DLD1 (cell line): ENCODE measurements around the gene SPOCK1.

Experiments
- in situ Hi-C: cut with HindIII; loops from 2 replicates; pipeline ENCODE4 v1.10.0; 2017; ENCODE audit warnings: low sequenced_read_pairs

Gene SPOCK1

DNA sequence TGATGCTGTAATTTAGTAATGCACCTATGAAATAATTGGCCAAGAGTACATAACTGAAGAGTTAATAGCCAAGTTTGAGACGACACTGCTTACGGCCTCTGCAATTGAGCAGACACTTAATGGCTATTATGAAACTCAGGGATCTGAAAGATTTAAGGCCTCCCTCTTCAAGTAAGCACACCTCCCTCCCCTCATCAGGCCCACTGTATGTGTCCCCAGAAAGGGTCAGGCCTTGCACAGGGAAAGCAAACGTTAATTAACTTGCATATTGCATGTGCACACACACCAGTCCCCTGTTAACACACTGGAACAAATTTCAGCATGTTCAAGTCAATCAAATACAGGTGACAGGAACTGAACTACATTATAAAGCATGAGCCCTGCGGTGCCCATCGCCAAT is 163.6 kb downstream of the SPOCK1 start:
- in situ Hi-C loops: no loop called here

DNA sequence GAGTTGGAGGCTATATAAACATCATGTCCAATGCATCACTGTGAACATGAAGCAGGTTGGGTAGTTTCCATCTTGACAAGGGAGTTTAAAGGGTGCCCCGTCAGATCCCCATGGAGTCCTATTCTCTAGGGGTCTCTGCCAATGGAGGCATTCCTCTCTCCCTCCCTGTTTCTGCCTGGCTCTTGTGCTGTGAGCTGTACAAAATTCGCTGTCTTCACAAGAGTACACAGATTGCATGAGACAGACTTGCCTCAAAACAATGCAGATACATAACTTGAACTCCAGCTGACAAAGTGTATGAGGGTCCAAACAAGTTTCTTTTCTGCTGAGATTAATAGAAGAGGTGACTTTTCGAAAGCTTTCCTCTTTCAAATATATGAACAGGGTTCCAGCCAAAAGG is 165.2 kb downstream of the SPOCK1 start:
- in situ Hi-C loops: no loop called here

DNA sequence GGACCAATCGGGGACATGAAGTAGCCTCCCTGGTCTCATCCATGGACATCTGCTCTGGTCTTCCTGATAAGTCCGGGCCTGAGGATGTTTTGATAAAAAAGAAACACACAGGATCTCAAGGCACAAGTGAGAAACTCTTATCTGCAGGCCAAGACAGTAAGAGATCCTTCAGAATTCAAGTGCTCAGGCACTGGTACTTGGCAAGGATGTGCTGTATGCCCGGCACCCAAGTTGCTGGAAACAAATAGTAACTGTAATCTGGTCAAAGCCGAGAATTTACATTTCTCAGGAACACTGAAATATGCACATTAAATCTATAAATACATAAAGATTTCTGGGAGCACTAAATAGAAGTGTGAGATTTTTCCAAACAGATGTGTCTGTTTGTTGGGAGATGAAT is 165.7 kb downstream of the SPOCK1 start:
- in situ Hi-C loops: no loop called here

DNA sequence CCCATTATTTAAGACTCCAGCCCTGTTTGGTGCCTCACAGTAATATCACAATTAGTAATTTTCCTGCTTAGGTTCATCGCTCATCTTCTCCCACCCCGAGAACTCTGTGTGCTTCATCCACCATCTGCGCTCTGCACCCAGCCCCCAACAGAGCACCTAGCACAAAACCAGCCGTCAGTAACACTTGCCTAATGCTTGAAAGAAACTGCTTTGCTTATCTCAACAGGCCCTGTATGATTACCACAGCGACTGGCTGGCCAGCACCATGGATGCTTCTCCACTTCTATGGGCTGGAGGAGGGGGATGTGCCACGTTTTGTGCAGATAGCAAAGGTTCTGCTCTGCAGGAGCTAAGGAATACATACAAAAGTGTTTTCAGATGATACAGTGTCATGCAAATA is 166.8 kb downstream of the SPOCK1 start:
- in situ Hi-C loops: no loop called here

DNA sequence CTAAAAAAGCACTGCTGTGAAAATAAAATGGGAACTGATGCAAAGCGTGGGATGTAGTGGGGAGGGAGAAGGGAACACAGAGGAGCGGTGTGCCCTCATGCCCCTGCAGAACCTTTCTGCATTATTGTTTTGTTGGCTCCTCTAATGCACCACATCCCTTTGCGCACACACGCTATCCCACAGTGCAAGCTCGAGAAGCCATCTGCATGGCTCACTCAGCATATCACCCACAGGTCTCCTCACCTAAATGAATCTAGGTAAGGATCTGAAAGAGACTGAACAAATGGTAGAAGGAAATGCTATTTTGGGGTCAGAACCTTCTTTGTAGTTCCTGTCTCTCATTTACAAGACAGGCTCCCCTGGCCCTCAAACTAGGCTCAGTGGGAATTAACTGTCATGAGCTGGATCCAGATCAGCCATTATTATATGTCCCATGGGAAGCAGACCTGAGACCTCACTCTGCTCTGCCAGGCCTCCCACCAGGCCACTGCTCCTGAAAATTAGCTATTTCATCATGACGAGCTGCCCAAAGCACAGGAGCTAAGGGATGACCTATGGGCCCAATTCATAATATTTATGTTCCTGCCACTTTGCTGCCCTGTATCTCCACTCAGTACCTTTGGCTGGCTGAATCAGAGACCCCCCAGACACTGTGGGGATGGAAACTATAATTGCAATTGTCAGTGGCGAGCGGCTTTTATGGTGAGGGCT is 169.4 kb downstream of the SPOCK1 start:
- in situ Hi-C loops: no loop called here

DNA sequence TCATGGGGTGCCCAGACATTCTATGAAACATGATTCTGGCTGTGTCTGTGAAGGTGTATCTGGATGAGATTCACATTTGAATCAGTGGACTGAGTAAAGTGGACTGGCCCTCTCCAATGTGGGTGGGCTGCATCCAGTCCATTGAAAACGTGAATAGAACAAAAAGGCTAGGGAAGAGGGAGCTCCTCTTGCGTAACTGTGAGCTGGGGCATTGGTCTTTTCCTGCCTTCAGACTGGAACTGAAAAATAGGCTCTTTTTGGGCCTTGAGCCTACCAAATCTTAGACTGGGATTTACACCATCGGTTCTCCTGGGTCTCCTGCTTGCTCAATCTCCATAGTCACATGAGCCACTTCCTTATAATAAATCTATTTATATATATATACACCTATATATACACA is 170.1 kb downstream of the SPOCK1 start:
- in situ Hi-C loops: no loop called here

DNA sequence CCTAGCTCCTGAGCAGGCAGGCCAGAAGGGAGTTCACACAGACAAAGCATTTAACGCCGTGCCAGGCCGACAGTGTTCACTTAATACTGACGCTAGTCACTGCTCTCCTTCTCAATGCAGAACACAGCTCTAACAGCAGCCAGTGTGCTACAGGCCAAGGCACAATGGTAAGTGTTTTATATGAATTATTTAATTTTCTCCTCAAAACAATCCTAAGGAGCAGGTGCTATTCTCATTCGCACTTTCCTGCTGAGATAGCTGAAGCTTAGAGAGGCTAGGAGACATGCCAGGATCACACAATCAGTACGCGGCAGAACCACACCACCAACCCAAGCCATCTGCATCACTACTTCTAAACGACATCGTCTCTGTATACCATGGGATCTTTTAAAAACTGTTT is 170.7 kb downstream of the SPOCK1 start:
- in situ Hi-C loops: no loop called here

DNA sequence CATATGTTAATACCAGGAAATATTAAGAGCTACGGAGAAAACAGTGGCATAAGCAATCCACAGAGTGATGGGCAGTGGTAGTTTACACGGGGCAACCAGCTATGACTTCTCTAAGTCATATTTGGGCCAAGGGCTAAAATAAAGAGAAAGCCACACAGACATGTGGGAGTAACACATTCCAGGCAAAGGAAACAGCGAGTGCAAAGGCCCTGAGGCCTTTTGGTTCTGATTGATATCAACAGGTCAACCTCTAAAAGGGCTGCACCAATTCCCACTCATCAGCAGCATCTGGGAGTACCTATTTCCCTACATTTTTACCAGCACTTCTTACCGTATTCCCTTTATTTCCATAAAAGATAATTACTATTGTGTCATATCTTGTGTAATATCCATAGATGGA is 173.4 kb downstream of the SPOCK1 start:
- in situ Hi-C loops: no loop called here

DNA sequence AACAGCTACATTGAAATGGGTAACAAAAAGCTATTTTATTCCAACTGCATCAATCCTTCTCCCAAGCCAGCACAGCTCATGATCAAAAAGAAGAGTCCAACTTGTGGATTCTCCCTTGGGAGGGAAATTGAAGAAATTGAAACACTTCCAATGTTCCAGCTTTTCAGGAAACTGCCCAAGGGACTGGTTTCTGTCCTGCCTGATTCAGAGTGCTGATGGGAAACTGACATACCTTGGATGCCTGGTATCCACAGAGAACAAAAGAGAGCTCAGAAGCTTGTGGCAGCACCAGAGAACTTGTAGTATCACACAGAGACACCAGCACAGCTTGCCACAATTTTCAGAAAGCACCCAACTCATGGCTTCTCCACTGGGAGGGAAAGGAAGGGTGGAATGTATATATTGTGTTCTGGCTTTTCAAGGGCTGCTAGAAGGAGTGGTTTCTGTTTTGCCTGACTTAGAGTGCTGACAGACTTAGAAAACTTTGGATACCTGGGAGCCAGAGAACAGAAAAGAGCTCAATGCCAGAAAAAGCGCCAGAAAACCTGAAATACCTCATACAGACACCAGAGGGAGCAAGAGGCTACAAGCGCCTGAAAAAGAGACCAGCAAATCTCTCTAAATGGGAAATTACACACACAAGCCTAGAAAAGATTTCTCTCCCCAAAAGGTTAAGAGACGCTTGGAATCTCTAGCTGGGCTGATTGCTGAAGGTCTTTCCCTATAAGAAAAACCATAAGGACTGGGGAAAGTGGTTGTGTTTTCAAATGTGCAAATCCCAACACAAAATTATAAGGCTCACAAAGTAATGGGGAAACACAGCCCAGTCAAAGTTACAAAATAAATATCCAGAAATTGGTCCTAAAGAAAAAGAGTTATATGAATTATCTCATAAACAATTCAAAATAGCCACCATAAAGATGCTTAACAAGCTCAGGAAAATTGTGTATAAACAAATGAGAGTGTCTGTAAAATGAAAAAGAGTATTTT is 178.8 kb downstream of the SPOCK1 start:
- in situ Hi-C loops: no loop called here

DNA sequence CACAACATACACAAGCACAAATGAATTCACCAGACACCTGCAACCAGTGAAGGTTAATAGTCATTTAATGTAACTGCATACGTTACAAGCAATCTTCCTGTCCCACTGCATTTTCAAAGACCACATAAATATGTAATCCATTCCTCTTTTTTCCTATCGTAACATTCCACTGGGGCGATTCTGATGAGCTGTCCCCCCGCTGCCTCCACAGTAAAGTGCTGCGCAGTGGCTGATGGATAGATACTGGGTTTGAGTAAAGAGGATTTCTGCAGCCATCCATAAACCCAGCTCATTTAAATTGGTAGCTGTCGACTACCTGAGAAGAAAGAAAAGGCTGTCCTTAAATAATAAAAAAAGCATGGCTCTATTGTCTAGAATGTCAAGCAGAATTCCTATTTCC is 181.1 kb downstream of the SPOCK1 start:
- in situ Hi-C loops: no loop called here

DNA sequence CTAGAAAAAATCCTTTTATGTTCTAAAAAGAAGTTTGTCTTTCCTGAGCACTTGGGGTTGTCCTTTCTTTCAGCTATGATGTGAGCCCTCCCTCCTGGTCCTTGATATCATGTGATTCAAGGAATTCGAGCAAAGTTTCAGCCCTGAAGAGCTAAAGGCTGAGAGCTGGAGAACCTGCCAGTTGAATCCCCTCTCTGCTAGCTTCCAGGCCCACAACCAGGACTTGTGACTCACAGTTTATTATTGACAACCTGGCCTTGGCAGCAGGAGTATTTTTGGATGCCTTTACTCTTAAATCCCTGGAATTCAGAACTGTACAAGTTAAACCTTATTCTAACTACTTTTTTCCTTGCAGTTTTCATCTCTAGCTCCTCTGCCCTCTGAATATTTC is 182.8 kb downstream of the SPOCK1 start:
- in situ Hi-C loops: no loop called here

DNA sequence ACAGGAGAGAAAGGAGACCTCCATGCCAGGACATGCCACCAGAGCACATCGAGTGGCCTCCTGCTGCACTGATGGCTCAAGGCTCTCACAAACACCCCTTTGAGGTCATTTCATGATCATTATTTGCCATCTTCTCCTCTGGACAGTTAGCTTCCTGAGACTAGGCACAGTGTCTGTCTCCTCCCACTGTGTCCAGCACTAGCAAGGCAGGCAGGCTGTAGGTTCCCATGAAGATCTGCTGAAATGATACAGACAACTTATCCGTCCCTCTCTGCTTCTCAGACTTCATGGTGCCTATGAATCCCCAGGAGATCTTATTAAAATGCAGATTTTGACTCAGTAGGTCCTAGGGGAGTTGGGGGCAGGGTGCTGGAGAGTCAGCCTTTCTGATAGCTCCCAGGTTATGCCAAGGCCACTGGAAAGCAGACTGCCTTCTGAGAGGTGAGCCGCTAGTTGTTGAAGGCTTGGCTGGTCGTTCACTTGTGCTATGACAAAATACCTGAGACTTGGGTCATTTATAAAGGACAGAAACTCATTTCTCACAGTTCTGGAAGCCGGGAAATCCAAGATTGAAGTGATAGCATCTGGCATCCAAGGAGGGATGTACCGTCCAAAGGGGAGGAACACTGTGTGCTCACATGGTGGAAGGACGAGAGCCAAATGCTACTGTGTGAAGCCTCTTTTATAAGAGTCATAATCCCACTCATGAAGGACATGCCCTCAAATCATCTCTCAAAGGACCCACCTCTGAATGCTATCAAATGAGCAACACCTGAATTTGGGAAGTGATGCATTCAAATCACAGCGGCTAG is 183.4 kb downstream of the SPOCK1 start:
- in situ Hi-C loops: no loop called here

DNA sequence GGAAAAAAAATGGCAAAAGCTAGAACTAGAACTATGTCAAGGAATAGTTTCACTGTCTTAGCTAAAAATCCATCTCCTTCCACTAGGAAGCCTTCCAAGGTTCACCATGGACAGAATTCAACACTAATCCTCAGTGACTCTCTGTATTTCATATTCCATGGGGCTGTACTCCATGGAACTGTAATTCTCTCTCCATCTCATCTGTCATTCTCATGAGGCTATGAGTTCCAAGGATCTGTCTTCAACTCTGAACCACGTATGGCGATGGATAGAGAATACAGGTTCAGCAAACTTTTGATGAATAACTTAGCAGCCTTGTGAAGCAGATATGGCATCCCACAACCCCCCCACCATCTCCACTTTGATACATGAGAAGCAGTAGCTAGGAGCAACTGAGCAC is 184.0 kb downstream of the SPOCK1 start:
- in situ Hi-C loops: no loop called here

DNA sequence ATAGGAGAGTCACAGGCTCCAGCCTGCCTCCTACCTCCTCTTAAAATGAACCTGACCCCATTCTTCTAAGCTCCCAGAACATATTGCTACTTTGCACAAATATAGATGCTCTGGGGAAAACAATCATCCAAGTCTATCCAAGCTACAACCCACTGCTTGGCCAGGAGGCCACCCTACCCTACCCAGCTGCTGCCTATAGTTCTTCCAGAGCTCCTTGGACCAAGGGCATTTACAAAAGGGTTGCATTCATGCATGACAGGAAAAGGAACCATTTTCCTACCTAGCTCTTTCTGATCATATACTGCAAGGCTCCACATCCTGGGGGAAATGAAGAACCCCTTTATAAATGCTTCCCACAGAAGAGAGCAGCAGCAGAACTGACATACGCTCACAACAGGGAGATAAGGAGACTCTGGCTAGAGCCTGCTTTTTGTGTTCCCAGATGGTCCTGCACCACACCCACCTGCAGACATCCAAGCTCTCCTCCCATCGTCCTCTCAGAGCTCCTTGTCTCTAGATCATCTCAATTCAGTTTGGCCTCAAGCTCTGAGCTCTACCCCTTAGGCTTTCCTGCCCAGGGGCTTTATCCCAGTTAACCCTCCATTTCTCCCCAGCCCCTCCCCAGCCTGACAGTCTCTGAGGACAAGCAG is 185.5 kb downstream of the SPOCK1 start:
- in situ Hi-C loops: no loop called here

DNA sequence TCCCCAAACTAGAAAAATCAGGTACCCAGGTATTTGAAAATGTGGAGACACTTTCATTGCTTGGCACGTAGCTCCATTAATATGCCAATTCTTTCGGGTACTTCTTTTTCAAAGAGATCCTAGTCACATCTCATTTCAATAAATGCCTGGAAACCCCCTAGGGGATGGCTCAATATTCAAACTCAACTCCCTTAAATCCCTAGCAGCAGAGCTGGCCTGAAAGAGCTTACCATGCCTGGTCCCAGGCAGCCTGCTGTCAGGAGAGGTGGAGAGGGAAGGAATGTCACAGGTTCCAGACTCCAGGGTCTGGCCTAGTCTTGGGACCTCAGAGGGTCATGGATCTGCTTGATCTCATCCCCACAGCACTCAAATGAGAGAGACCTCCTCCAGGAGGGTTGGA is 187.1 kb downstream of the SPOCK1 start:
- in situ Hi-C loops: no loop called here

DNA sequence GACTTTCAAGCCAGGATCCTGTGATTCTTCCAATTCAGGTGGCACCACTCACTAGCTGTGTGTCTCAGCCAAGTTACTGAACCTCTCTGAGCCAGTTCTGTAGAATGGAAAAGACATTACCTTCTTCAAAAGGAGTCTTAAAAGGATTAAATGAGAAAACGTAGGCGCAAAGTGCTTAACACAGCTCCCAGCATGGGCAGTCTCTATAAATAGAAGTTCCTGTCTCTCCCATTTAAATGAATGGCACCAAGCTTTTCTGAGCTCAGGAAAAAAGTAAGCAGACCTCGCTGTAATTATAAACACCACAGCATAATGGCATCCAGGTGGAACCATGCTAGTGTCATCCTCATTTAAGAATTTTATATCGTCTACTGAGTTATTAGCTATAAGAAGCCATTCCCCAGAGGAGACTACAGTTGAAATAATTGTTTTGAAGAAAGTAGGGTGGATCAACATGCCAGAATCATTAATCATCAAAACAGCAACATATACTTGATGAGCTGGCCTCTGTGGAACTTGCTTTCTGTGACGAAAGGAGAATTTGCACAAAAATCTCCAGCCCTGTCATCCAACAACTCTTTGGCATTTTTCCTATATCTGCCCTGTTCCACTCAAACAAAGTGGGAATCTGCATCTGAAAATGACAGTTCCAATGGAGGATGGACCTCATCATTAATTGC is 188.9 kb downstream of the SPOCK1 start:
- in situ Hi-C loops: no loop called here

DNA sequence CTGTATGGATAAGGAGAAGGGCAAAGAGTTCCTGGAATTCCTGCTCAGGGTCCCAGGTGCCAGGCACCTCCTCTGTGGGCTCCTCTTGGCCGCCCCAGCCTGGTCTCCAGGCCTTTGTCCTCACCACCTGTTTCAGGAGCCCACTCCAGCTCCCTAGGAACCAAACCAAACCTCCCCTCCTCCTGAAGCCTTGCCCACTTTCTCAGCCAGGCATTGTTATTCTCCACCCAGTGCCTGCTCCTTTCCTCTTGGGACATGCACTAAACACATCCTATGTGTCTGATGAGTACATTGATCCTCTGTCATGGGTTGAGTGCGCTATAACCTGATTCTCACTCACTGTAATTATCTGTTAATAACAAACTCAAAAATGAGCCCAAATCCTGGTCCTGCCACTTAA is 189.8 kb downstream of the SPOCK1 start:
- in situ Hi-C loops: no loop called here

DNA sequence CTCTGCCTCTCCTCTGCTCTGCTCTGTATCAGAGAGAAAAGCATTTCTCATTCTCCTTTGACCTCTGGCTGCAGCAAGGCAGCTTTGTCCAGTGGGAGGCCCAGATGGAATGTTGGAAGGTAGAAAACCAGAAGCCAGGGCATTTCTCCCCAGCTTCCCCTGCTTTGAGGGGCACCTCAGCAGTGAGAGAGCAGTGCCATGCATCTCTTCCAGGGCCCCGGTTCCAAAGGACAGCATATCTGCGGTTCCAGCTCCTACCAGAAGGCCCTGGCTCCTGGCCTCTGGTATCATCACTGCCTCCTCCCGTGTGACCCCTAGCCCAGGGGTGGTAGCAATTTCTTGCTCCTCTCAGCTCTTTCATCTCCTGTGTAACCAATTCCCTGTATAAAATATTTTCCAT is 190.8 kb downstream of the SPOCK1 start:
- in situ Hi-C loops: no loop called here

DNA sequence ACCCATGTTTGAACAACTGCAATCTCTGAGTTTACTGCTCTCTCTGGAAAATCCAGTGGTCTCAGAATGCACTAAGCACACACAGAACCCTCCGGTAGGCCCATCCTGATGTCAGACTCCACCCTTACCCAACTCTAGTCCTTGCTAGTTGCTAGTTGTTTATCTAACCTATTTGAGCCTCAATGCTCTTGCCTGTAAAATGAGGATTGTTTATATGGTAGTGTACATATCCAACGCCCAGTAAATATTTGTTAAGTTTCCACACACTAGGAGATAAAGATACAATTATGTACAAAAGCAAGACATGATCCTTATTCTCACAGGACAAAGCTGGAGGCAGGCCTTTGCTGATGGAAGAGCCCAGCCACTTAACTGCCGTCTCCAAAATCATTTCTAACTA is 192.2 kb downstream of the SPOCK1 start:
- in situ Hi-C loops: no loop called here

DNA sequence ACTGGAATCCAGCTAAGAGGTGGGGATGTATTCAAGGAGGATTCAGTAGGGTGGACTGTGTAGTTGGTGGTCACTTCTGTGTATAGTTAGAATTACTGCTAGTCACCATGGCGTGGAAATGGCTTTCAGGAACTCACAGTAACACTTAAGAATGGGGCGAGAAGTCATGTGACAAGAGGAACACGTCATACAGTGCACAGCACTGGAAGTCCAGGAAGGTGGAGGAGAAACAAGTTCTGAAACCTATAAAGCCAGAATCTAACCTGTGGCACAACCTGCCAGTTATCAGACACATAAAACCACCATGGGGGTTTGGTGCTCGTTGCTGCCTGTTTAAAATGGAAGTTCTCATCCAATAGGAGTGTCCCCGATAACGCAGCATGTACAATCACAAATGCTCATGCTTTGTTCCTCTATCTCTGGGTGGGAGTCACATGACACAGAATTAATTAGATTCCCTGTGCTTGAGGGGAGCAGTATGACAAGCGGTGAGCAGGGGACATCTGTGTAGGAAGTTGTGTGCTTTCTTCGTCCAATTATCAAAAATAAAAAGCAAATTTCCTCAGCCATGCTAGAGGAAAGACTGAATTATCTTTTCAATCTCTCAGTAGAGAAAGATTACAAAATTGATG is 193.0 kb downstream of the SPOCK1 start:
- in situ Hi-C loops: no loop called here
